NCI-H1105 treated with DMSO at 0.1 percent for 48 hours (cell line): ENCODE measurements around the gene ZNRF3.
"Not testable (repeated sequence)": the region's sequence is repeated elsewhere in the genome, so short reads cannot be mapped to it uniquely, and the experiment has no call there.

Experiments
- DNase-seq: peaks from one replicate; lab custom pipeline; 2025; lab: John Stamatoyannopoulos, UW

Gene ZNRF3

DNA sequence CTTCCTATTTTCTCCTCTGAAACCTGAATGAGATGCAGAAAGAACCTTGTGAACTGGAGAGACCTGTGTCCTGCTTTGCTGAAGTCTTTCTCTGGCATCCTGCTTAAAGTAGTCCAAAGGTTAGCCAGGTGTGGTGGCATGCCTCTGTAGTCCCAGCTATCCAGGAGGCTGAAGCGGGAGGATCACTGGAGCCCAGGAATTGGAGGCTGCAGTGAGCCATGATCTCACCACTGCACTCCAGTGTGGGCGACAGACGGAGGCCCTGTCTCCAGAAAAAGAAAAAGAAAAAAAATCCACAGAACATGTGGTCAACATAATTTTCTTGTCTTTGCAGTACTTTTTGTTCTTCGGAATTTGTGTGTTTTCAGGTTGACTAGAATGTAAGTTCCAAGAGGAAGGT is 187.1 kb downstream of the ZNRF3 start:
- no peak for DNase-seq

DNA sequence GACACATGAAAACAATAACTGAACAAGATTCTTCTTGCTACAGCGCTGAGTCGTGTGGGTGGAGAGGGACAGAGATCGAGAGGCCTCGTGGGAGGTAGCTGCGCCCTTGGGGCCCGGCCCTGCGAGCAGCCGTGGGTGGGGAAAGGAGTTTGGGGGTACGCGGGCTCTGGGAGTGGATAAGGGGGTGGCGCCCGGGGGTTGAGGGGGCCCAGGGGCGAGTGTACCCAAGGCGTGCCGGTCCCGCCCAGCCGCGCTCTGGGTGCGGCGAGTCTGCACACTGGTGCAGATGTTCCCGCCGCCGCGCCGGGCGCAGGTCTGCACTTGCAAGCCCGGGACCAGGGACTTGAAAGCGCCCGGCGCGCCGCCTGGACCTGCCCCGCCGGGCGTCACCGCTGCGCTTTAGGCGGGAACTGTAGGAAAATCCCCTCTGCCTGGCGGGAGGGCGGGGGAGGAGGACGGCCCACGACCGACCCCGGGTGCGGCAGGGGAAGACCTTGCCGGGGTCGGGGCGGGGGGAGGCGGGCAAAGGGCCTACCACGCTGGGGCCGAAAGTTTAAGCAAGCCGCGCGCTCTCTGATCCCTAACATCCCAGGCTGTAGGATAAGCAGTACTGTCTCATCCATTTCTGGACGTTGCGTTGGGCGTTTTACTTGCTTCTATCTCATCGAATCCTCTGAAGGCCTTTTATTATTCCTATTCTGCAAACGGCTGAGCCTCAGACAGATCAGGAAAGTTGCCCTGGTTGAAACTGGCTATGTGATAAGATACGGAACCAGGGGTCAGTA is 188.1 kb downstream of the ZNRF3 start:
- no peak for DNase-seq

DNA sequence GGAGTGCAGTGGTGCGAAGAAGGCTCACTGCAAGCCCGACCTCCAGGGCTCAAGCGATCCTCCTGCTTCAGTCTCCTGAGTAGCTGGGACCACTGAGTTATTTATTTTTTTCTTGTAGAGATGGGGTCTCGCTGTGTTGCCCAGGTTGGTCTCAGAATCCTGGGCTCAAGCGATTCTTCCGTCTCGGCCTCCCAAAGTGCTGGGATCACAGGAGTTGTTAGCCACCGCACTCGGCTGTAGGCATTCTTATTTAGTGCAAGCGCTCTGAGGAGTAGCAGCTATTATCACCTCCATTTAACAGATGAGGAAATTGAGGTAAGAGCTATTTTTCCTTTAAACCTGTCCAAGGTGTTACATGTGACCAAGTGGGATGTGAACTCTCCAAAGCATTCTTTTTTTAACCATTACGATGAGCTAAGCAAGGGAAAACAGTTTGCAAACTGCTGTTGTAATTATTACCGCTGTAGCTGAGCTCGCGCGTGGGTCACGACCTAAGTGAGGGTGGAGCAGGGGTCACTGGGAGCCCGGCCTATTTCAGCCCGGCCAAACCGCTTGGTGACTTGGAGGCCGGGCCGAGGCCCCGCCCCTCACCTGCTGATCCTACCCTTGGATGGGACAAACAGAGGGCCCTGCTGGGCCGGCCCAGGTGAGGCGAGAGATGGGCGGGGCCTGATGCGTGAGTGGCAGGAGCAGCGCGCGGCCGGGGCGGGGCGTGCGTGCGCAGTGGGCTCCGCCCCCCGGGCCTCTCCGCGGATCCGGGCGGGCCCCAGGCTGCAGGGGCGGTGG is 189.0 kb downstream of the ZNRF3 start:
- DNase-seq = peak; percentile 67

DNA sequence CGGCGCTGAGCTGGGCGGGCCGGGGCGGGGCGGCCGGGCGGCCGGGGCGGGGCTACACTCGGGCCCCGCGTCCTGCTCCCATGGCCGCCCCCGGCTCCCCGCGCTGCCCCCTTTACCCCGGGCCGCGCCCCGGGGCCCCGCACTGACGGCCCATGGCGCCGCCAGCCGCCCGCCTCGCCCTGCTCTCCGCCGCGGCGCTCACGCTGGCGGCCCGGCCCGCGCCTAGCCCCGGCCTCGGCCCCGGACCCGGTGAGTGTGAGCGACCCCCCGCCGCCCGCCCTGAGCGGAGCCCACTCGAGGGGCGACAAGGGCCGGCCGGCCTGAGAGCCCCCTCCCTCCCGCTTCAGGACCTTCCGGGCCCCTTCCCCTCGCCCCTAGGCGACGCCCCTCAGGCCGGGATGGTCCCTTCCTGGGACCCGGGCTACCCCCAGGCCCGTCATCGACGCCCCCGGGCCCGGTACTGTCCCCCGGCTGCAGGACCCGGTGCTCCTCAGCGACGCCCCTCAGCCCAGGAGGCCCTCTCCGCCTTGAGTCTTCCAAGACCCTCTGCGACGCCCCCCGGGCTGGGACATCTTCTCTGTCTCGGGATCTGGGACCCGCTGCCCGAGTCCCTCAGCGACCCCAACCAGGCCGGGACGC is 189.7 kb downstream of the ZNRF3 start, which contains the start of gene KREMEN1:
KREMEN1 (plus strand) TSS at position 57 of the 639 bp plus-strand sequence; CDS start at position 153, 96 bp downstream.
- no peak for DNase-seq

DNA sequence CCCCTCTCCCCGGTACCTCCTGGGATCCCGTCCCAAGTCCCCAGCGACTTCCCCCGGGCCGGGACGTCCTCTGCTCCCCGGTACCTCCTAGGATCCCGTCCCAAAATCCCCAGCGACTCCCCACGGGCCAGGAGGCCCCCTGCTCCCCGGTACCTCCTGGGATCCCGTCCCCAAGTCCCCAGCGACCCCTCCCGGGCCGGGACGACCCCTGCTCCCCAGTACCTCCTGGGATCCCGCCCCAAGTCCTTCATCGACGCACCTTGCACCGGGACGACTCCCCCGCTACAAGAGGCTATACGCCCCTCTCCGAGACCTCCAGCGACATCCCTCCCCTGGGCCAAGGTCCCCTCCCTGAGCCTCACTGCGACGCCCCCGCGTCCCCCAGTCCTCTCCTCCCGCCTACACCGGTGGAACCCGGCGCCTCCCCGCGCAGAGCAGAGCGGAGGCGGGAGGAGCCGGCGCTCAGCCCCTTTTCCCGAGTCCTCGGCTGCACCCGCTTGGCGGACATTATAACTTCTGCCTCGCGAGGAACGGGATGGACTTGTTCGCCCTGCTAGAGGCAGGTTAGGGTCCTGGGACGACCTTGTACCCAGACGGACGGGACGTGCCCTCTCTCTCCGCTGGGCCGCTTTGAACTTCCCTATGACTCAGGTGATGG is 190.4 kb downstream of the ZNRF3 start:
- no peak for DNase-seq

DNA sequence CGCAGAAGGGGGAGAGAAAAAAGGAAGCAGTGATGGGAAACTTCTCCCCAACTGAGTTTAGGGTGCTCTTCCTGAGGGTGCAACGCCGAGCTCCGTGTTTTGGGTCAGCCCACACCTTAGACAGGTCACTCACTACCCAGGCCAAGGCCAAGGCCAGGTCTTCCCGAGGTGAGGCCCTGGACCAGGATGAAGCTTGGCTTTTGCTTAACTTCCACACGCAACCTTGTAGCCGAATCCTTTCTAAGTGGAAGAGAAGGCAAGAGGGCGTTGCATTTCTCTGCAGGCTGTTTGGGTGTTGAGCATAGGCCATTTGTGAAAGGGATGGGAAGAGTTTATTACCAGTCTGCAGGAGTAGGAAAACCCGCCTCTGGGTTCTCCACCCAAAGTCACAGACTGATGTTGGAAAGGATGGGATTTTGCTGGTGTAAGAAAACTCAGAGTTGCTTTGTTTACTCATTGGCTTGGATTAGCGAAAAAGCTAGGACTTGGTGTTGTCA is 191.0 kb downstream of the ZNRF3 start:
- no peak for DNase-seq

DNA sequence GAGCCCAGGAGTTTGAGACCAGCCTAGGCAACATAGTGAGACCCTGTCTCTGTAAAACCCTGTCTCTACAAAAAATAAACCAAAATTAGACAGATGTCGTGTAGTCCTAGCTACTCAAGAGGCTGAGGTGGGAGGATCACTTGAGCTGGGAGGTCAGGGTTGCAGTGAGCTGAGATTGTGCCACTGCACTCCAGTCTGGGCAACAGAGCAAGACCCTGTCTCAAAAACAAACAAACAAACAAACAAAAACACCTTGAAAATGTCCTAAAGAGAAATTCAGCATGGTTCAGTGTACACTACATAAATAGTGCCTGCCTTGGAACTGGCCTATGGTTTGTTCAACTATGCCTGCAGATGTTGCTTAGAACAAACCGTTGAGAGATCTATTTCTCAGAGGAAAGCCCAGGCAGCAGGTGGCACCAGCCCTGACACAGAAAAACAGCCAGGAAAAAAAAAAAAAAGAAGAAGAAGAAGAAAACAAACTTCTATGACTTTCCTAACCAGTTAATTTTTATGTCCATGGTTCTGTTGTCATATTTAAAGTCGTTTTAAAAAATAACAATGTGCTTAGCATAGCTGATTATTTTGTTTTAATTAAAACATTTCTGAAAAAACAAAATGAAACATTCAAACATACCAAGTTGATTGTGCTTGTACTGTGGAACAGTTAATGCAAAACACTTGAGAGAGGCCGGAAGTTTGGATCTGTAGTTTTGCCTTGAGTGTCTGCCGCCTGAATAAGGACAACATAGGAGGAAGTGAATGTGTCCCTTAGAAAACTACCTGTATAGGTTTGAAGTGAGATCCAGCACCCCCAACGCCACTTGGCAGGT is 194.9 kb downstream of the ZNRF3 start:
- DNase-seq = peak; percentile 31

DNA sequence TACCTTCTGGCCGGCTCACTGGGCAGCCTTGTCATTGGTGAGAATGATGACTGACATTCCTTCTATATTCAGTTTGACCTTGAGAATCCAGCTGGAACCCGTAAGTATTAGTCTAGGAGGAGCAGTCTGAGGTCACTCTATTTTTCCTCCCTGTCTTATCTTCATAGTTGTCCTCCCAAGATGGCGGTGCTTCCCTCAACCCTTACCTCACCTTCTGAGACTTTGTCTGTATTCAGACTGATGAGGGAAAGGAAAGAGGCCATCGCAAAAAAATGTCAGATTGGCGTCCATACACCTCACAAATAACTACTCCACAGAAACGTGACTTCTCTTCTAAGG is 195.5 kb downstream of the ZNRF3 start:
- DNase-seq = no peak

DNA sequence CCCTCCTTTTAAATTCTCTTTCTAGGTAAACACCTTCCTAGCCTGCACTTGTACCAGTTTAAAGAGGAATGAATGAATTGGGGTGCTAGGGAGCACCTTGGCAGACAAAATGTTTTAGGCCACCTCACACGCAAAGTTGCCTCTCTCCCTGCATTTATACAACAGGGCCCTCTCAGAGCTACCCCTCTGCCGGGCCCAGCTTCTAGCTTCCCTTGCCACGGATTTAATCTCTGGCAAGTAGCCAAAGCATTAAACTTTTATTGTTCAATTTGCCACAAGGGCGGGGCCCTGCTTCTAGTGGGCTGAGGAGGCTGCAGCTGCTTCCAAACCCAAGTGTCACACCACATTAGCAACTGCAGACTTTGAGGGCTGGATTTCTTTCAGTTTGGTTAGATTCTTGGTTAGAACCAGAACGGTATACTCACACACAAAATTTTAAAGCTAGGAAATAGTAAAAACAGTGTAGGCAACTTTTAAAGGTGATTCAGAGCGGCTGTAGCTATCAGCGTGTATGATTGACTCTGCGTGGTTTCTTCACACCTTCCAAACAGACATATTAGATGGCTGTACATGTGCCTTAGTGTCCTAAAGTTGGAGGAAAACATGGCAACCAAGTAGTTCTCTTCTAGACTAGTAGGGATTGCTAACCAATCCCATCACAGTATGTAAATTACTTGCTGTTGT is 196.0 kb downstream of the ZNRF3 start:
- DNase-seq = peak; percentile 95

DNA sequence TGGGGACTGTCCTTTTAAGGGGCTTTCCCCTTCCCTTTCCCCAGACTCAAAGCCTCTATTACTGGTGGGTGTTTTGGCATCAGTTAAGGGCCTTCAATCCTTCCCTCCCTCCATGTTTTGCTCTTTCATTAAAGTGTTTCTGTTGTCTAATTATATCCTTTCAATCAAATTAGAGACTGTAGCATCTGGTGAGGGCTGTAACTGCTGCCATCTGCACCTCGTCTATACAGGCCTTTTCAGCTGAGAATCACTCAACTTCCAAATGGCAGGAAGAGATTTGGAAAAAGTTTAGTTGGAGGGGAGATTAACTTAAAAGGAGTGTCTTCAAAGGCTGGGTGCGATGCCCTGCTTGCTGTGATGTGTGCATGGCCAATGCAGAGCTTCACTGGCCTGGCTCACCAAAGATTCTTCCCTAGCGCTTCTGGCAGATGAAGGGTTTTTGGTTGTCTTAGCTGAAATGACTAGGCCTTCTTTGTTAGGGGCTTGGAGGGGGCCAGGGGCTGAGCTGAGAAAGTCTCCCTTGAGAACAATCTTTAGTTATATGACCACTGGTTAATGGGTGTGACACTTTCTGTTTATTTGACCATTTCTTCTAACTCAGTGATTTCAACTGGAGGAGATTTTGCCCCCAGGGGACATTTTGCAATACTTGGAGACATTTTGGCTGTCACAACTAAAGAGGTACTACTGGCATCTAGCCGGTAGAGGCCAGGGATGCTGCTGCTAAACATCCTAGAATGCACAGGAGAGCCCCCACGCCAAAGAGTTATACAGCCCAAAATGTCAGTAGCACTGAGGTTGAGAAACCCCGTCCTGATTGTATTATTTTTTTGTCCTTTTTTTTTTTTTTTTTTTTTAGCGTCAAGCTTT is 197.0 kb downstream of the ZNRF3 start:
- peak; percentile 78 for DNase-seq

DNA sequence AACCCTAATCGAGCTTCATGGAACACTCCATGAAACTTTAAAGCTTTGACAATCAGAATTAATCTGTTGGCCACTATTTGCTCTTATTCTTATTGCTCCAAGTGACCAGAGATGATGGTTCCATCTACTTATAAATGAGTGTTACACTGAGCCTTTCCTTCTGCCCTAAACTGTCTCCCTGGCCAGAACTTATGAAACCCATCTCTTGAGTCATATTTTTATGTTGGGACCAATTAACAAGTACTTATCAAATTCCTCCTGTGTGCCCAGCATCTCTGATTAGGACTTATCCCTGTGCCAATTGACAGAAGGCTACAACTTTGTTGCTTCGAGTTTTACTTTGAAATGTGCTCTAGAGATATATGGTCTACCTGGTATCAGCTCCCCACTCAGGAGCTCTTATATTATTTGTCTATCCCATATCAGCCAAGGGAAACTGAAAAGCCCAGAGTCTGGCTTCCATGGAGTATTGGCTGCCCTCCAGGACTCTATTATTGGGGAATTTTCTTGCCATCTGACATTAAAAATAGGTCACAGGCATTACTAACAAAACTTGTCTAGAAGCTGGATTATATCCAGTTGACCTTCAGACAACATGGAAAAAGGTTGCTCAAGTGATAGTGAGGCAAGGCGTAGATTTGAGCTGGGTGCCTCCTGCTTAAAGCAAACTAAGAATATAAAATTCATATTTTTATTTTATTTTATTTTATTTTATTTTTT is 198.3 kb downstream of the ZNRF3 start:
- DNase-seq = peak; percentile 56

DNA sequence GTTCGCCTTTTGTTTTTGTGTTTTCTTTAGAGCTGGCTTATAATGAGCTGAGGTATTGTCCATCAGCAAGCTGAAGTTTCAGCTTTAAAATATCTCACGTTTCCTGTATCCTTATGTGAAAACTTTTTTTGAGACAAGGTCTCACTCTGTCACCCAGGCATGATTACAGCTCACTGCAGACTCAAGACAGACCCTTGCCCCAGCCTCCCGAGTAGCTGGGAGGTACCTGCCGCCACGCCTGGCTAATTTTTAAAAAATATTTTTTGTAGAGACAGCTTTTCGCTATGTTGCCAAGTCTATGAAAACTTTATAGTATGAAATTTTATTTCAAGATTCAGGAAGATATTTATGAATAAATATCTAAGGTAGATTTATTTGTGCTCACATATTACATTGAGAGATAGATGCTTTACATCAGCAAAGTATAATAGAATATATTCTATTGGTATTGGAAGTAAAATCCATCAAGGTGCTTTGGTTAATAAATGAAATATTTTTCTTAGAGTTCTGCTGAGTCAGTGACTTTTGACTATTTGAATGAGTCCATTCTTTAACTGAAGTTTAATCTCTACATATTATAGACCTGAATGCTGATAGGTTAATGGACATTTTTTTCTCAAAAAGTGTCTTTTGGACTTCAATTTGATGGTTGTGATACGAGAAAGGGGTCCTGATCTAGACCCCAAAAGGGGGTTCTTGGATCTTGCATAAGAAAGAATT is 199.6 kb downstream of the ZNRF3 start:
- no peak for DNase-seq

DNA sequence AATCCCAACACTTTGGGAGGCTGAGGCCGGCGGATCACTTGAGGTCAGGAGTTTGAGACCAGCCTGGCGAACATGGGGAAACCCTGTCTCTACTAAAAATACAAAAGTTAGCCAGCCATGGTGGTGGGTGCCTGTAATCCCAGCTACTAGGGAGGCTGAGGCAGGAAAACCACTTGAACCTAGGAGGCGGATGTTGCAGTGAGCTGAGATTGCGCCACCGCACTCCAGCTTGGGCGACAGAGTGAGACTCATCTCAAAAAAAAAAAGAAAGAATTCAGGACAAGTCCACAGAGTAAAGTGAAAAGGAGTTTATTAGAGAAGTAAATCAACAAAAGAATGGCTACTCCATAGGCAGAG is 200.2 kb downstream of the ZNRF3 start:
- not testable (repeated sequence) for DNase-seq

DNA sequence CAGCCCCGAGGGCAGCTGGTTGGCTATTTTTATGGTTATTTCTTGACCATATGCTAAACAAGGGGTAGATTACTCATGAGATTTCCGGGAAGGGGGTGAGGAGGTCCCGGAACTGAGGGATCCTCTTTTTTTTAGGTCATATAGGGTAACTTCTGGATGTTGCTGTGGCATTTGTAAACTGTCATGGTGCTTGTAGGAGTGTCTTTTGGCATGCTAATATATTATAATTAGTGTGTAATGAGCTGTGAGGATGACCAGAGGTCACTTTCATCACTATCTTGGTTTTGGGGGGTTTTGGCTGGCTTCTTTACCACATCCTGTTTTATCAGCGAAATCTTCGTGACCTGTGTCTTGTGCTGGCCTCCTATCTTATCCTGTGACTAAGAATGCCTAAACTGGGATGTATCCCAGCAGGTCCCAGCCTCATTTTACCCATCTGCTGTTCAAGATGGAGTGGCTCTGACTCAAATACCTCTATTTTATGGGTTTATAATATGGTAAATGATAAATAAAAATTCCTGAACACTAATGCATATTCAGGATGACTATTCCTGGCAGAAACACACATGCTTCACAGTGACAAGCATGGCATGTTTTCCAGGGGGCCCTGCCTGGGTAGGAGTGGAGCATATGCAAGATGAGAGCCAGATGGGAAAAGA is 200.7 kb downstream of the ZNRF3 start:
- DNase-seq = no peak

DNA sequence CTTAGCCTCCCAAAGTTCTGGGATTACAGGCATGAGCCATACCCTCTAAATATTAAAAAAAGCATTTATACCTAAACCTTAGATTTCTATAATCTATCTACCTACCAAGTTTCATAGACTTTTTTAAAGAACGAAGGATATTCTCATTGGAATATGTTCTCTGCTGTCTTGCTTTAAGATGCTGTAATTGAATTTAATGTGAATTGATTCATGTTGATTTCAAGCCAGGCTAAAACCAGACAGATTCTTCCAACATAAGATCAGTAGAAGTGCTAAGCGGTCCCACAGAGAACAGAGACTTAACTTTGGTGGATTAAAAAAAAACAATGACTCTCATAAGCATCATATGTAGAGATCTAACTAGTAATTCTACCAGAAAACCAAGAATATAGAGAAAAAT is 203.6 kb downstream of the ZNRF3 start:
- no peak for DNase-seq

DNA sequence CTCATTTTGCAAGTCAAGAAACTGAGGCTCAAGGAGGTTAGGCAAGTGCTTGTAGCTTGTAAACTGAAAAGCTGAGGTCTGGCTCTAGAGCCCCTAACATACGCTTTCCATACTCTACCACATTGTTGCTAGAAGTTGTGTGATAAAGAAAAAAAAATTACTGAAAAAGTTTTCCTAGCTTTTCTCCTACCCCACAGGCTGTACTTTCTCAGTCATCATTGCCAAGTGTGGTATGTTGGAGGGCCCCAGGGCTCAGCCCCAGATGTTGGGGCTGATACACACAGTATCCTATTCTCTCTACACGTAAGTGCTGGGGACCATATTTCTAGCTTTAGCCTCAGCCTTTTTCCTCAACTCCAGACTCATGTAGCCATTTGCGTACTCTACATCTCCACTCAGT is 205.4 kb downstream of the ZNRF3 start:
- DNase-seq = no peak

DNA sequence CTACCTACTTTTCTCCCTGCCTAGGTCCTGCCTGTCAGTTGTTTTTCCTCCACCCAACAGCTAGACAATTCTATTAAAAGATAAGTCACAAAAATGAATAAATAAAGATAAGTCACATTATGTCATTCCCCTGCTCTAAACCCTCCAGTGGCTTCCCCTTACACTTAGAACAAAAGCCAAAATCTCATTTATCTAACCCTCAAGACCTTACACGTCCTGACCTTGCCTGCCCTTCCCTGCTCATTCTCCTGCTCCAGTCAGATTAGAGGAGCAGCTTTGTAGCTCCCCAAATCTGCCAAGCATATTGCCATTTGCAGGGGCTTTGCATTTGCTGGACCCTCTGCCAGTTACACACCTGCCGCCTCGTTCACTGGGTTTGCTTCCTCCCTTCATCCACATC is 206.1 kb downstream of the ZNRF3 start:
- no peak for DNase-seq

DNA sequence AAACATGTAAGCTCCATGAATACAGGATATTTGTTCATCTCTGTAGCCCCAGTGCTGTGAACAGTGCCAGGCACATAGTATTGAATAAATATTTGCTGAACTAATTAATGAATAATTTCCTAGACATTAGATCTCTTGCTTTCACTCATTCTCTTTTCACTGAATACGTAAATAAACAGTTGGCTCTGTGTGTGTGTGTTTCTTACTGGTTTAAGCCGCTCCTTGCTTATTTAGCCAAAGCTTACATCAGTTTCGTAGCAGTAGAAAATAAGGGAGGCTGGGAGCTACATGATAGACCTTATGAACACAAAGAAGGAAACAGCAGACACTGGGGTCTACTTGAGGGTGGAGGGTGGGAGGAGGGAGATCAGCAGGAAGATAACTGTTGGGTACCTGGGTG is 206.7 kb downstream of the ZNRF3 start:
- DNase-seq = no peak
